Fibroblast of skin of left quadriceps (primary cell): ENCODE results near the gene SYTL4.
"Not testable (repeated sequence)": the region's sequence is repeated elsewhere in the genome, so short reads cannot be mapped to it uniquely, and the experiment has no call there.

Source experiments
- DNase-seq, 2 experiments: peaks; one replicate each; pipeline ENCODE4 v3.0.0-alpha.2; 2013; ENCODE audit warnings: low read depth in 2 of 2

The SYTL4 gene

GRCh38 chrX:100731441-100732281, at the start of gene SYTL4:
SYTL4 (minus strand) TSS chrX:100732121; CDS start chrX:100702037, 30,084 bp downstream.
- DNase-seq, result no peak

- not testable (repeated sequence) for DNase-seq
Observed at GRCh38 chrX:100769439-100769838, 37.5 kb upstream of the SYTL4 start.

- DNase-seq, result peak; percentile 25 to 29
Observed at GRCh38 chrX:100768679-100769338, 36.9 kb upstream of the SYTL4 start.

- DNase-seq, result no peak
Observed at GRCh38 chrX:100750883-100751282, 19.0 kb upstream of the SYTL4 start.

- DNase-seq, result no peak
Observed at GRCh38 chrX:100748108-100748507, 16.2 kb upstream of the SYTL4 start.

- no peak for DNase-seq
Observed at GRCh38 chrX:100747703-100748102, 15.8 kb upstream of the SYTL4 start.

GRCh38 chrX:100747090-100747489, 15.2 kb upstream of the SYTL4 start:
- DNase-seq, result no peak

GRCh38 chrX:100745806-100746537, 14.1 kb upstream of the SYTL4 start:
- DNase-seq, result no peak

- DNase-seq, result no peak
Observed at GRCh38 chrX:100745205-100745604, 13.3 kb upstream of the SYTL4 start.

GRCh38 chrX:100743009-100743607, 11.2 kb upstream of the SYTL4 start:
- peak in 1 of 2 experiments; percentile 2 for DNase-seq

- not testable (repeated sequence) for DNase-seq
Observed at GRCh38 chrX:100724006-100724405, 7.9 kb downstream of the SYTL4 start.

- no peak for DNase-seq
Observed at GRCh38 chrX:100721328-100721727, 10.6 kb downstream of the SYTL4 start.

GRCh38 chrX:100720301-100720700, 11.6 kb downstream of the SYTL4 start:
- DNase-seq, result no peak

GRCh38 chrX:100719139-100719538, 12.8 kb downstream of the SYTL4 start:
- DNase-seq, result no peak

- DNase-seq, result no peak
Observed at GRCh38 chrX:100717363-100717762, 14.6 kb downstream of the SYTL4 start.

- no peak for DNase-seq
Observed at GRCh38 chrX:100710816-100711215, 21.1 kb downstream of the SYTL4 start.

GRCh38 chrX:100704581-100705203, 27.2 kb downstream of the SYTL4 start:
- no peak for DNase-seq

GRCh38 chrX:100700809-100701208, 31.1 kb downstream of the SYTL4 start:
- DNase-seq, result no peak

GRCh38 chrX:100698551-100698950, 33.4 kb downstream of the SYTL4 start:
- no peak for DNase-seq

GRCh38 chrX:100696699-100697351, 35.1 kb downstream of the SYTL4 start:
- DNase-seq, result no peak

GRCh38 chrX:100695991-100696390, 35.9 kb downstream of the SYTL4 start:
- DNase-seq, result no peak
